Epithelial cell of proximal tubule (primary cell): ENCODE data around the gene SLC7A5. TPM values are rescaled to one million over a fixed set of nuclear protein-coding genes. Genes with fewer than 3 reads are reported as not detected.

Experiments used
- DNase-seq: peaks from one replicate; pipeline ENCODE4 v3.0.0-alpha.2; 2011; ENCODE audit warnings: low read depth
- H3K4me3 ChIP-seq: 2 replicates; pipeline ENCODE4 v1.5.1; 2011; ENCODE audit warnings: low read depth, mild to moderate bottlenecking, low read length
- total RNA-seq: library from RNA; depleted of rRNA; stranded (reverse); fragments of >200 nt; gene quantifications from 2 replicates; pipeline ENCODE4 v1.2.3, GENCODE V29; 2015
- TF ChIP-seq, protein P1 (sequence below): conservative IDR thresholded peaks from 2 replicates; pipeline ENCODE4 v1.5.1; 2012; ENCODE audit warnings: low read depth, mild to moderate bottlenecking, low read length

Gene SLC7A5
- total RNA-seq, 1 donor from 2014 or later, result 55.1 TPM

DNA sequence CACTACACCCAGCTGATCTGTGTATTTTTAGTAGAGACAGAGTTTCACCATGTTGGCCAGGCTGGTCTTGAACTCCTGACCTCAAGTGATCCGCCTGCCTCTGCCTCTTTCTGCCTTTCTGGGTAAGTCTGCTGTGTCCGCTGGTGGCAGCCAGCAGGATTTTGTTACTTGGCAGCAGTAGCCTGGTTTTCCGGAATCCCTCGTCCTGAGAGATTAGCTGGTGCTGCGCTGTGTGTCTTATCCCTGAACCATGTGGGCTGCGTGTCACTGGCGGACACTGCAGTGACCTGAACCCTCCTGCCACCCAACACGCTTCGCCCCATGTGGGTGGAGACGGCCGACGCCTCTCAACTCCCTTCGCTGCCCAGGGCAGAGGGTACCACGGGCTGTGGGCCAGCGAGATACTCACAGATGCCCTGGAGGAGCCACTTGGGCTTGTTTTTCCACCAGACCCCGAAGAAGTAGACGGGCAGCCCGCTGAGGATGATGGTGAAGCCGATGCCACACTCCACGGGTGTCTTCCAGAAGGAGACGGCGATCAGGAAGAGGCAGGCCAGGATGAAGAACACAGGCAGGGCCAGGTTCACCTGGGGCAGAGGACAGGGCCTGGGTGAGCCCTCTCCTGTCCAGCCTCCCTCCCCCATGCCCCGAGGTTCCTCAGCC is 35.2 kb downstream of the SLC7A5 start:
- no peak for DNase-seq
- H3K4me3 ChIP-seq, result no peak overlapping the region
- TF ChIP-seq, protein P1, sequence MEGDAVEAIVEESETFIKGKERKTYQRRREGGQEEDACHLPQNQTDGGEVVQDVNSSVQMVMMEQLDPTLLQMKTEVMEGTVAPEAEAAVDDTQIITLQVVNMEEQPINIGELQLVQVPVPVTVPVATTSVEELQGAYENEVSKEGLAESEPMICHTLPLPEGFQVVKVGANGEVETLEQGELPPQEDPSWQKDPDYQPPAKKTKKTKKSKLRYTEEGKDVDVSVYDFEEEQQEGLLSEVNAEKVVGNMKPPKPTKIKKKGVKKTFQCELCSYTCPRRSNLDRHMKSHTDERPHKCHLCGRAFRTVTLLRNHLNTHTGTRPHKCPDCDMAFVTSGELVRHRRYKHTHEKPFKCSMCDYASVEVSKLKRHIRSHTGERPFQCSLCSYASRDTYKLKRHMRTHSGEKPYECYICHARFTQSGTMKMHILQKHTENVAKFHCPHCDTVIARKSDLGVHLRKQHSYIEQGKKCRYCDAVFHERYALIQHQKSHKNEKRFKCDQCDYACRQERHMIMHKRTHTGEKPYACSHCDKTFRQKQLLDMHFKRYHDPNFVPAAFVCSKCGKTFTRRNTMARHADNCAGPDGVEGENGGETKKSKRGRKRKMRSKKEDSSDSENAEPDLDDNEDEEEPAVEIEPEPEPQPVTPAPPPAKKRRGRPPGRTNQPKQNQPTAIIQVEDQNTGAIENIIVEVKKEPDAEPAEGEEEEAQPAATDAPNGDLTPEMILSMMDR, result no peak

DNA sequence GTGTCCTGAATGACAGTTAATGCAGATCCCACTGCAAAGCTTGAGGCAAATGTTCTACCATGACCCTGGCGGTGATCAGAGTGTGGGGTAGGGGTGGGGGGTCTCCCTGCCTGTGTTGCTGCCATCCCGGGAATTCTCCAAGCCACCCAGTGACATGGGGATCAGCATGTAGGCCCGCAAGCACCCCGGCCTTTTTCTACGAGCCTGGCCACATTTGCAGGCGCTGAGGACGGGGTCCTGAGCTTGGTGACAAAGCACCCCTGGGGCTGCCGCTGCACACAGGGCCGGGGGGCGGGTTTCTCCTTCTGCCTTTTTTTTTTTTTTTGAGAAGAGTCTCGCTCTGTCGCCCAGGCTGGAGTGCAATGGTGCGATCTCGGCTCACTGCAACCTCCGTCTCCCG is 35.8 kb downstream of the SLC7A5 start:
- no peak overlapping the region for H3K4me3 ChIP-seq
- DNase-seq, result no peak
- TF ChIP-seq, protein P1, result no peak

DNA sequence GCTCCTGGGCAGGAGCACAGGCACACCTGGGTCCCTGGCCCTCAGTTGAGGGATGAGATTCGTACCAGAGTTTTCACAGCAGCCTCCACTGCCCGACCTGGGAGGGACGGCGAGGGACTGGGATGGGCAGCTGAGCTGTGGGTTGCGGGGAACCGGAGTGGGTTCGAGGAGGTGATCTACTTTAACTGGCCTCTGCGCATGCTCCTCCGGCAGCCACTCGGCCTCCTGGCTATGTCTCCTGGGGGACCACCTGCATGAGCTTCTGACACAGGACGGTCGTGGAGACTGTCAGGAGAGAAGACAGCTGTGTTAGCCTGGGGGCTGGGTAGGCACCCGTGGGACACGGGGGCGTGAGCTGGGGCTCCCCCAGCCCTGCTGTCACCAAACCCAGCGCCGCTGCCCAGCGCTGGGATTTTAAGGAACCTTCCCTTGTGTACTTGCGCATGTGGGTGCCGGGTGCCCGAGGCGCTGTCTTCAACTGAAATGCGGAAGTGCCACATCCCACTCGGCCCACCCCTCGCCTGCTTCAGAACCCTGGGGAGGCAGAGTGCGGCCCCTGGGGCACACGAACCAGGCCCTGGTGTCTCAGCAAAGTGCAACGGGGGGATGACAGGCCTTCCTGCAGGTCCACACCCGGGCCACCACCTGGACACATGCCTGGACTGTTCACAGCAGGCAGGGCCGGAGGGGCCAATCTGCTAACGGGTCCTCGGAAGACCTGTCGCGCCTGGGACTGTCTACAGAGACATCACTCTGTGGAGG is 36.4 kb downstream of the SLC7A5 start:
- no peak overlapping the region for H3K4me3 ChIP-seq
- DNase-seq, result no peak
- TF ChIP-seq, protein P1, result no peak

- TF ChIP-seq, protein P1, result no peak
- no peak overlapping the region for H3K4me3 ChIP-seq
- no peak for DNase-seq
These were observed 37.2 kb downstream of the SLC7A5 start for GRCh38 chr16:87832137-87832527.

DNA sequence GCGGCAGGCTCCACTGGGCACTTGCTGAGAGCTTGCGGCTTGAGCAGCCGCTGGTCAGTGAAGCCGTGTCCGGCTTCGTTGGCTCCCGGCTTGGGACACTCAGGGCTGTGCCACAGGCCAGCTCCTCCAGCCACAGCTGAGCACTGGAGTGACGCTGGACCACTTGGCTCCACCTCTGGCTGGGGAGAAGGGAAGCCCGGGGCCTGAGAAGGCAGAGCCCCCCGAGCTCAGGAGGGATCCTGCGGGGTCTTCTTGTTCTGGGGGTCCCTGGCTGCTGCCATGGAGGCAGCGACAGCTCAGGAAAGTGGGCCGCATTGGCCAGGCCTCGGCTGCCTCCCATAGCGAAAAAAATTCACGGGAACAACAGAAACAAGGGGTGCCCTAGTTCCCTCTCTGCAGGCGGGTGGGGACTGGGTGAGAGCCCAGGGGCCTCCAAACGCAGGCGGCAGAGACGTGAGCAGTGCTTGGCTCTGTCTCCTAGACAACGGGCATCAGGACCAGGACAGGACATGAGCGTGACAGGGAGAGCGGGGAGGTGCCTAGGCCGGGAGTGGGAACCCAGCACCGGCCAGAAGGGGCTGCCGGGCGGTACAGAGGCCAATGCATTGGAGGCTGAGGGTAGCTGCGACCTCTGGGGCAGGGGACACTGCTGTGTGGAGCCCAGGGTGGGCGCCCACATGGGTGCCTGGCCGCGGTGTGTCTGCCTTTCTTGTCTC is 37.7 kb downstream of the SLC7A5 start:
- no peak for DNase-seq
- no peak overlapping the region for H3K4me3 ChIP-seq
- TF ChIP-seq, protein P1, result no peak

DNA sequence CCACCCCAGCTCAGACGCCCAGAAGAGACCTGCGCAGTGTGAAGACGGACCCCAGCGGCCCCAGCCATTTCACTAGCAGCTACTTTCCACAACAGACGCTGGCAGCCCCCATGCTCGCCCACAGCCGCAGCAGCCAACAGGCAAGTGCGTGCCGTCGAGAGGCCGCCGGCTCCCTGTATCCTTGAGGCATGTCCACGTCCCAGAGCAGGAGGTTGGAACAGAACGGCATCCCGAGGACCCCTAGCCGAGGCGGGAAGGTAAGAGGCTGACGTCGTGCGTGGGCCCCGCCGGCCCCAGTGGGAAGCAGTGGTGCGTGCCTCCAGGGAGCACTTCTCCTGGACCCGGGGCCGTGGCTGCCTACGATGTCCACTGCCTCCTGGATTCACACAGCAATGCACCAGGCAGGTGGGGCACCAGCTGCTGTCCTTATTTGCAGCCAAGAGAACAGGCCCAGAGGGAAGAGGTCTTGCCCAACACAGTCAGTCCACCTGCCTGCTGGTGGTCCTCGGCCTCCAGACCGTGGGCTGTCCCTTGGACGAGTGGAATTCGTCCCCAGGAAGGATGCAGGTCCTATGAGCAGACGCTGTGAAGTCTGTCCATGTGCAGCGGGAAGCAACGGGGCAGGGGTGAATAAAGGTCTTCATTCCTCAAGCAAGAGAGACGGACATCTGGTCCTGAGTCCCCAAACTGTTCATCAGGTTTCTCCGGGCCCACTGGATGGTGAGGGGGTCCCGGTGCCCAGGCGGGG is 38.5 kb downstream of the SLC7A5 start:
- TF ChIP-seq, protein P1, result no peak
- no peak for DNase-seq
- no peak overlapping the region for H3K4me3 ChIP-seq
